Measurements from ENCODE around the gene TMEM200C.
A peak's percentile ranks its signal among the peaks of the same experiment; 100 is the strongest.

The TMEM200C gene

DNA sequence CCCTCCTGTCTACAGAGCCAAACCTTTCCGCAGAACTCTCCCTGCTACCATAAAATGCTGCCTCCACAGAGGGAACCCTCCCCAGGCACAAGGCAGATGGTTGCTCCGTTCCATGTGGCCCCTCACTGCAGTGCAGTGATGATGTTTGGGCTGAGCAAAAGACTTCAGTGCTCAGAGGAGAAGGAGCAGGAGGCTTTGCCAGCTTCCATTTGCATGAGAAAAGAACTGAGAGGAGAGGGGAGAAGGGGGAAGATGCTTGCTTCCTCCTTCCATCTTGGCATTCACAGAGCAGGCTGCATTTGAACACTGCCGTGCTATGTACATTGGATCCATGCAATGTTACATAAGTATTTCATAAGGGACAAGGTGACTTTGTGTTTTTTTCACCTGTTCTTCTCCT, 46.6 kb upstream of the TMEM200C start:
- Histone ChIP-seq H2BK120ac (ENCODE audit: low read depth, low read length) (no peak overlapping the region), H3K9me3 (replicated peaks in 1 of 2; ENCODE audit: control insufficient read depth in 2 of 2, insufficient read depth in 1 of 2, low read depth in 1 of 2, low read length in 2 of 2) (no peaks in the 10 kb centered on the region), H3K4me3 (ENCODE audit: low read length in 2 of 2) (no peak overlapping the region), H3K36me3 (replicated peaks in 1 of 2; ENCODE audit: control insufficient read depth in 2 of 2, insufficient read depth in 2 of 2, low read length in 2 of 2) (no peaks in the 10 kb centered on the region), H2AFZ (ENCODE audit: low read length) (peak overlapping the region; percentile 68), H3K27ac (replicated peaks; ENCODE audit: low read length) (no peak overlapping the region), H4K91ac (ENCODE audit: low read depth, low read length, poor library complexity) (no peak overlapping the region), H3K4me1 (ENCODE audit: control insufficient read depth in 2 of 2, insufficient read depth in 1 of 2, low read depth in 1 of 2, low read length in 2 of 2) (peaks cover 12 to 16% of the 10 kb centered on the region in 2 donors), H3K27me3 (ENCODE audit: control insufficient read depth in 3 of 3, insufficient read depth in 3 of 3, low read depth in 1 of 3, low read length in 3 of 3) (no peaks in the 10 kb centered on the region), H3K18ac (ENCODE audit: low read length) (no peak overlapping the region), H3K9ac (ENCODE audit: low read depth, low read length, poor library complexity) (no peak overlapping the region), H3K4me2 (ENCODE audit: insufficient read depth, low read length, poor library complexity, severe bottlenecking) (no peak overlapping the region), H3K79me1 (ENCODE audit: low read depth, low read length) (no peaks in the 10 kb centered on the region), H2AK5ac (ENCODE audit: low read depth, low read length) (no peak overlapping the region), H3K23ac (ENCODE audit: low read depth, low read length, poor library complexity) (no peak overlapping the region), H2BK5ac (ENCODE audit: low read length) (no peak overlapping the region), H3K14ac (ENCODE audit: low read length) (no peak overlapping the region), H2BK15ac (ENCODE audit: low read length) (no peak overlapping the region), H3K4ac (ENCODE audit: low read length) (no peak overlapping the region), H2BK12ac (ENCODE audit: low read length) (no peak overlapping the region), H4K8ac (ENCODE audit: low read depth, low read length) (no peak overlapping the region)
- no CpG with 5 or more reads among the region's 3 CpGs for WGBS, 2 donors (ENCODE audit: extremely low coverage in 2 of 2, insufficient read length in 2 of 2, insufficient replicate concordance in 1 of 2)
- DNase-seq (ENCODE audit: low spot score), result peak; percentile 11

DNA sequence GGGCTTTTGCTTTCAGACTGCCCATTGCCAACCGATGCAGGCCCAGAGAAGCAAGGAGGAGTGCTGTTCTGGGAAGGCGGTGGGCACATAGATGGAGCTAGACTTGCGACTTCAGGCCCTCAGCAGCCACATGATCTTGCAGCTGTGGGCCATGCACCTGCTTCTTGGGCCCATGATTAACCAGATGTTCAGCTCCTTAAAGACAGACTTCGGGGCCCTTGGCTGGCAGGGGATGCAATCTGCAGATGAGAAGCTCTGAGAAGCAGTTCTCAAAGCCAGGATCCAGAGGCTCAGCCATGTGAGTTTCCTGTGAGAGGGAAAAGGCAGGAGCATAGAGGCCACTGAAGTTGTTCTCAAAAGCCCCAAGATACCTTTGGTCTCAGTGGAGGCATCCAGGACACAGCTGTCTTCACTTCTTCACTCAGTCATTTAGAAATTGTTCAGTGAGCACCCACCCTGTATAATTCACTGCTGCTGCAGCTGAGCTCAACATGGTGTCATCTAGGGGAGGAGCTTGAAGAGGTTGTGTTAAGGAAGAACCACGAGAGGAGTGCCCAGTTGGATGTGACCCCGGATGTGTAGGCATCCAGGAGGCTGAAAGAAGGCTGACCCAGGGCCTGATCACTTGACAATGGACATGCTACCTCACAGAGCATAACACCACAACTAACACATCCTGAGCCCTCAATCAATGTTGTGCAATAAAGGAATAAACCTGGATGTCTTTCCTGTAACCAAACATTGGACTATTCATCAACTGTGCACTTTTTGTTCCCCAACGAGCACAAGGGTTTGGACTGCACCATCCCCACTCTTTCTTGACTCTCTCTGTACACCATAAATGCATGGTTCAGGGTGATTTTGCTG, 44.7 kb upstream of the TMEM200C start:
- Histone ChIP-seq H3K4me1 (ENCODE audit: control insufficient read depth in 2 of 2, insufficient read depth in 1 of 2, low read depth in 1 of 2, low read length in 2 of 2) (peaks cover 14 to 20% of the 10 kb centered on the region in 2 donors), H3K27ac (replicated peaks; ENCODE audit: low read length) (no peak overlapping the region), H3K79me1 (ENCODE audit: low read depth, low read length) (no peaks in the 10 kb centered on the region), H3K9ac (ENCODE audit: low read depth, low read length, poor library complexity) (no peak overlapping the region), H3K23ac (ENCODE audit: low read depth, low read length, poor library complexity) (no peak overlapping the region), H3K36me3 (replicated peaks in 1 of 2; ENCODE audit: control insufficient read depth in 2 of 2, insufficient read depth in 2 of 2, low read length in 2 of 2) (no peaks in the 10 kb centered on the region), H2AFZ (ENCODE audit: low read length) (no peak overlapping the region), H4K8ac (ENCODE audit: low read depth, low read length) (no peak overlapping the region), H3K14ac (ENCODE audit: low read length) (no peak overlapping the region), H2AK5ac (ENCODE audit: low read depth, low read length) (no peak overlapping the region), H3K4me3 (ENCODE audit: low read length in 2 of 2) (no peak overlapping the region), H2BK5ac (ENCODE audit: low read length) (no peak overlapping the region), H3K27me3 (ENCODE audit: control insufficient read depth in 3 of 3, insufficient read depth in 3 of 3, low read depth in 1 of 3, low read length in 3 of 3) (no peaks in the 10 kb centered on the region), H3K9me3 (replicated peaks in 1 of 2; ENCODE audit: control insufficient read depth in 2 of 2, insufficient read depth in 1 of 2, low read depth in 1 of 2, low read length in 2 of 2) (no peaks in the 10 kb centered on the region), H3K4me2 (ENCODE audit: insufficient read depth, low read length, poor library complexity, severe bottlenecking) (no peak overlapping the region), H3K4ac (ENCODE audit: low read length) (no peak overlapping the region), H2BK120ac (ENCODE audit: low read depth, low read length) (no peak overlapping the region), H4K91ac (ENCODE audit: low read depth, low read length, poor library complexity) (no peak overlapping the region), H2BK15ac (ENCODE audit: low read length) (no peak overlapping the region), H2BK12ac (ENCODE audit: low read length) (no peak overlapping the region), H3K18ac (ENCODE audit: low read length) (no peak overlapping the region)
- DNase-seq (ENCODE audit: low spot score), result no peak
- WGBS, 2 donors (ENCODE audit: extremely low coverage in 2 of 2, insufficient read length in 2 of 2, insufficient replicate concordance in 1 of 2), result no CpG with 5 or more reads among the region's 7 CpGs

DNA sequence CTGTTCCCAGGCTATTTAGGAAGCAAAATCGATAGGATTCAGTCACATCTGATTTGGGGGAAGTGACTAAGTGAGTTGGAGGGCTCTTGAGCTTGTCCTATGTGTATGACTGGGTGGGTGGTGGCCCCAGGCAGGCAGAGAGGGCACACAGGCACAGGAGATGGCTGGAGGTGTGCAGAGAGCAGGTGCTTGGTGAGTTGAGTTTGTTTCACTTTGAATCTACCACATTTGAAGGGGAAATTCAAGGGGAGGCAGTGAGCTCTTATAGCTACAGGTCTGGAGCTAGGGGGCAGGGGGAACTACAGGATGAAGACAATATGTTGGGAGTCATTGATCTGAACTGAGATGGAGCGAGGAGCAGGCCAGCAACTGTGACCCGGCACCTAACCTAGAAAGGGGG, 42.5 kb upstream of the TMEM200C start:
- no CpG with 5 or more reads among the region's 3 CpGs for WGBS, 2 donors (ENCODE audit: extremely low coverage in 2 of 2, insufficient read length in 2 of 2, insufficient replicate concordance in 1 of 2)

GRCh38 chr18:5937121-5937520, 41.8 kb upstream of the TMEM200C start:
- Histone ChIP-seq H3K27ac (replicated peaks; ENCODE audit: low read length) (no peak overlapping the region), H2BK5ac (ENCODE audit: low read length) (no peak overlapping the region), H2BK120ac (ENCODE audit: low read depth, low read length) (no peak overlapping the region), H3K4ac (ENCODE audit: low read length) (no peak overlapping the region), H3K9me3 (replicated peaks in 1 of 2; ENCODE audit: control insufficient read depth in 2 of 2, insufficient read depth in 1 of 2, low read depth in 1 of 2, low read length in 2 of 2) (no peaks in the 10 kb centered on the region), H2AFZ (ENCODE audit: low read length) (peak overlapping the region; percentile 47), H3K36me3 (replicated peaks in 1 of 2; ENCODE audit: control insufficient read depth in 2 of 2, insufficient read depth in 2 of 2, low read length in 2 of 2) (no peaks in the 10 kb centered on the region), H3K4me1 (ENCODE audit: control insufficient read depth in 2 of 2, insufficient read depth in 1 of 2, low read depth in 1 of 2, low read length in 2 of 2) (peaks cover 12 to 16% of the 10 kb centered on the region in 2 donors), H2BK12ac (ENCODE audit: low read length) (no peak overlapping the region), H3K18ac (ENCODE audit: low read length) (no peak overlapping the region), H3K14ac (ENCODE audit: low read length) (no peak overlapping the region), H3K79me1 (ENCODE audit: low read depth, low read length) (no peaks in the 10 kb centered on the region), H3K4me2 (ENCODE audit: insufficient read depth, low read length, poor library complexity, severe bottlenecking) (no peak overlapping the region), H2AK5ac (ENCODE audit: low read depth, low read length) (no peak overlapping the region), H3K9ac (ENCODE audit: low read depth, low read length, poor library complexity) (no peak overlapping the region), H4K8ac (ENCODE audit: low read depth, low read length) (no peak overlapping the region), H2BK15ac (ENCODE audit: low read length) (no peak overlapping the region), H4K91ac (ENCODE audit: low read depth, low read length, poor library complexity) (no peak overlapping the region), H3K27me3 (ENCODE audit: control insufficient read depth in 3 of 3, insufficient read depth in 3 of 3, low read depth in 1 of 3, low read length in 3 of 3) (no peaks in the 10 kb centered on the region), H3K23ac (ENCODE audit: low read depth, low read length, poor library complexity) (no peak overlapping the region), H3K4me3 (ENCODE audit: low read length in 2 of 2) (no peak overlapping the region)
- WGBS, 2 donors (ENCODE audit: extremely low coverage in 2 of 2, insufficient read length in 2 of 2, insufficient replicate concordance in 1 of 2), result no CpG with 5 or more reads among the region's 7 CpGs
- DNase-seq (ENCODE audit: low spot score), result no peak

More for the DNA sequence above, 42.5 kb upstream of the TMEM200C start:
- DNase-seq (ENCODE audit: low spot score), result no peak
- Histone ChIP-seq H3K4ac (ENCODE audit: low read length) (no peak overlapping the region), H2BK5ac (ENCODE audit: low read length) (no peak overlapping the region), H3K27ac (replicated peaks; ENCODE audit: low read length) (no peak overlapping the region), H2BK12ac (ENCODE audit: low read length) (no peak overlapping the region), H3K14ac (ENCODE audit: low read length) (no peak overlapping the region), H2BK120ac (ENCODE audit: low read depth, low read length) (no peak overlapping the region), H3K4me1 (ENCODE audit: control insufficient read depth in 2 of 2, insufficient read depth in 1 of 2, low read depth in 1 of 2, low read length in 2 of 2) (peaks cover 14 to 20% of the 10 kb centered on the region in 2 donors), H2AK5ac (ENCODE audit: low read depth, low read length) (no peak overlapping the region), H3K36me3 (replicated peaks in 1 of 2; ENCODE audit: control insufficient read depth in 2 of 2, insufficient read depth in 2 of 2, low read length in 2 of 2) (no peaks in the 10 kb centered on the region), H3K18ac (ENCODE audit: low read length) (no peak overlapping the region), H3K27me3 (ENCODE audit: control insufficient read depth in 3 of 3, insufficient read depth in 3 of 3, low read depth in 1 of 3, low read length in 3 of 3) (no peaks in the 10 kb centered on the region), H2AFZ (ENCODE audit: low read length) (no peak overlapping the region), H3K4me2 (ENCODE audit: insufficient read depth, low read length, poor library complexity, severe bottlenecking) (no peak overlapping the region), H4K8ac (ENCODE audit: low read depth, low read length) (no peak overlapping the region), H4K91ac (ENCODE audit: low read depth, low read length, poor library complexity) (no peak overlapping the region), H2BK15ac (ENCODE audit: low read length) (no peak overlapping the region), H3K9ac (ENCODE audit: low read depth, low read length, poor library complexity) (no peak overlapping the region), H3K9me3 (replicated peaks in 1 of 2; ENCODE audit: control insufficient read depth in 2 of 2, insufficient read depth in 1 of 2, low read depth in 1 of 2, low read length in 2 of 2) (no peaks in the 10 kb centered on the region), H3K79me1 (ENCODE audit: low read depth, low read length) (no peaks in the 10 kb centered on the region), H3K23ac (ENCODE audit: low read depth, low read length, poor library complexity) (no peak overlapping the region), H3K4me3 (ENCODE audit: low read length in 2 of 2) (peak overlapping the region in 1 of 2 donors; percentile 31)
